AG04450 (cell line): ENCODE data around the gene IFNAR2. TPM values are rescaled to one million over a fixed set of nuclear protein-coding genes. Genes with fewer than 3 reads are reported as not detected.

ENCODE experiments used
- CTCF ChIA-PET: fragments of 300-600, 350-600 bp; formaldehyde crosslinking; extraction: SDS; loops from one replicate; lab custom pipeline; 2022; ENCODE audit warnings: antibody characterized with exemption, inconsistent platforms; lab: Charles Lee
- POLR2A ChIA-PET: fragments of 350-600 bp; formaldehyde crosslinking; extraction: SDS; loops from one replicate; lab custom pipeline; 2021; ENCODE audit warnings: antibody characterized with exemption, inconsistent platforms; lab: Yijun Ruan, JAX
- DNase-seq: peaks from one replicate; pipeline ENCODE4 v3.0.0-alpha.2; 2011; ENCODE audit warnings: low read depth, low spot score
- H3K27ac ChIP-seq: one replicate; pipeline ENCODE4 v1.5.1; 2012; ENCODE audit warnings: low read depth, low read length, control low read depth
- H3K27me3 ChIP-seq: one replicate; pipeline ENCODE4 v1.6.0; 2012; ENCODE audit warnings: low read length; ENCODE audit not compliant: control insufficient read depth, insufficient read depth
- H3K4me3 ChIP-seq: 2 replicates; pipeline ENCODE4 v1.5.1; 2011; ENCODE audit warnings: mild to moderate bottlenecking, low read depth, low read length, control low read depth
- H3K9me3 ChIP-seq: 2 replicates; pipeline ENCODE4 v1.5.1; 2012; ENCODE audit warnings: low read length; ENCODE audit not compliant: control insufficient read depth, insufficient read depth
- CTCF ChIP-seq: IDR thresholded peaks from 2 replicates; pipeline ENCODE4 v1.5.1; 2011; ENCODE audit warnings: low read depth, low read length, control low read depth, inconsistent platforms
- polyA plus RNA-seq: library from polyadenylated mRNA; depleted of rRNA; stranded (reverse); fragments of >200 nt; gene quantifications from 2 replicates; pipeline ENCODE4 v1.2.3, GENCODE V29; 2011

The IFNAR2 gene
- polyA plus RNA-seq, 1 experiment = 30.8 TPM

DNA sequence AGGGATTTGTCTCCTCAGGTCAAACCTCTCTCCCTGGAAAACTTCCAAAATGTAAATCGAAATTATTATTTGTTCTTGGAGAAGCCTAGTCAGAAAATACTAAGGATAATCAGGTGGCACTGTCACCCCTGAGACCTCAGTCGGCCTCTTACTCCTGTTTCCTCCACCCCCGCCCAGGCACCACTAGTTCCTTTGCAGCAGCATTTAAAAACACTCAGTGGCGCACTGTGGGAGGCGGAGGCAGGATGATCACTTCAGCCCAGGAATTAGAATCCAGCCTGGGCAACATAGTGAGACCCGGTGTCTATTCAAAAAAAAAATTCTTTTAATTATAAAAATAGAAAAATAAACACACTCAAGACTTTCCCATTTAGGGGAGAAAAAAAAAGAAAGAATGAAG, 18.0 kb upstream of the IFNAR2 start:
- CTCF ChIA-PET = no interaction called here
- Histone ChIP-seq H3K27me3 (peaks cover 4% of the 10 kb centered on the region), H3K9me3 (peaks cover 8% of the 10 kb centered on the region; the same call in 1 of the 2 replicates), H3K27ac (peak overlapping the region; percentile 68), H3K4me3 (peak overlapping the region; percentile 17; the same call in 1 of the 2 replicates)
- no peak for DNase-seq
- POLR2A ChIA-PET = no interaction called here
- TF ChIP-seq CTCF = no peak

- peaks cover 8% of the 10 kb centered on the region; the same call in 1 of the 2 replicates for H3K9me3 ChIP-seq
- peak; percentile 33 for DNase-seq
- ChIA-PET POLR2A (interaction anchor here (0.8 kb wide), 1 partner anchor 74 kb away, joined by 3 read pairs; no protein-coding TSS in a partner anchor), CTCF (no interaction called here)
- peak overlapping the region; percentile 68 for H3K27ac ChIP-seq
- peak overlapping the region; percentile 17; the same call in 1 of the 2 replicates for H3K4me3 ChIP-seq
- TF ChIP-seq CTCF = no peak
- H3K27me3 ChIP-seq = peaks cover 4% of the 10 kb centered on the region
These were observed 17.4 kb upstream of the IFNAR2 start for GRCh38 chr21:33212159-33212851.

GRCh38 chr21:33214056-33214455, 15.7 kb upstream of the IFNAR2 start:
- no peak for DNase-seq
- Histone ChIP-seq H3K9me3 (0 out of 2 replicates have a peak, but pooled peaks cover under 1% of the 10 kb centered on the region), H3K27ac (no peak overlapping the region), H3K4me3 (no peak overlapping the region), H3K27me3 (peaks cover 4% of the 10 kb centered on the region)
- ChIA-PET CTCF (interaction anchor here (0.9 to 1.0 kb wide), 3 partner anchors 16 to 392 kb away, joined by 3 to 4 read pairs (median 3); no protein-coding TSS in a partner anchor), POLR2A (no interaction called here)
- no peak for TF ChIP-seq CTCF

DNA sequence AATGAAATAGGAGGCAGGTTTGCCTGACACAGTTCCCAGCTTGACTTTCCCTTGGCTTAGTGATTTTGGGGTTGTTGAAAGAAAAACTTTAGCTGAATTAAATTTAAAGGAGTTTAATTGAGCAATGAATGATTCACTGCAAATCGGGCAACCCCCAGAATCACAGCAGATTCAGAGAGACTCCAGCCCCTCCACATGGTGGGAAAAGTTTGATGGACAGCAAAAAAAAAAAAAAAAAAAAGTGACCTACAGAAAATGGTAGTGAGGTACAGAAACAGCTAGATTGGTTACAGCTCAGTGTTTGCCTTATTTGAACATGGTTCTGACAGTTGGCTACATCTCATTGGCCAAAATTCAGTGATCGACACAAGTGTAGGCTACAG, 12.6 kb upstream of the IFNAR2 start:
- TF ChIP-seq CTCF = no peak

DNA sequence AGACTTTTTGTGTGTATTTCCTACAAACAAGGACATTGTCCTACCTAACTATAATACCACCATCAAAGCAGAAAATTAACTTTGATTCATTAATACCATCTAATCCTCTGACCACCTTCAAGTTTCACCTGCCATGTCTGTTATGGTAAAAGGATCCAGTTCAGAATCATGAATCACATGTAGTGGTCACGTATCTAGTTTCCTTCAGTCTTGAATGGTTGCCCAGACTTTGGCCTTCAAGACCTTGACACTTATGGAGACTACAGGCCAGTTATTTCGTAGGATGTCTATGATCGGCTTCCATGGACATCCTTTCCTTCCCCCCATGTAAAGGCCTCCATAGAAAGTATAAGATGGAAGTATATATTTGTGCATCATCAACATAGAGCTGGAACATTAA, 10.4 kb upstream of the IFNAR2 start:
- Histone ChIP-seq H3K9me3 (no peaks in the 10 kb centered on the region), H3K4me3 (no peak overlapping the region), H3K27ac (no peak overlapping the region), H3K27me3 (peaks cover 4% of the 10 kb centered on the region)
- POLR2A ChIA-PET = no interaction called here
- no peak for TF ChIP-seq CTCF
- no peak for DNase-seq
- CTCF ChIA-PET = interaction anchor here (1.0 kb wide), 1 partner anchor 22 kb away, joined by 3 read pairs; no protein-coding TSS in a partner anchor

More for the DNA sequence above, 12.6 kb upstream of the IFNAR2 start:
- ChIA-PET POLR2A (interaction anchor here (0.6 to 0.7 kb wide), 2 partner anchors 83 to 446 kb away, joined by 3 read pairs; partner anchors contain the start of gene PAXBP1), CTCF (interaction anchor here (0.6 kb wide), 1 partner anchor 17 kb away, joined by 3 read pairs; no protein-coding TSS in a partner anchor)
- Histone ChIP-seq H3K27ac (no peak overlapping the region), H3K9me3 (no peaks in the 10 kb centered on the region), H3K27me3 (peaks cover 4% of the 10 kb centered on the region), H3K4me3 (no peak overlapping the region)
- DNase-seq = no peak
